ENCODE results near the gene RAET1E.

RAET1E gene

GRCh38 chr6:149888659-149889058 is 9.3 kb downstream of the RAET1E start:
- no peak for TF ChIP-seq CTCF (conservative IDR thresholded peaks at IDR 0.05)
- H3K27ac ChIP-seq, result no peak overlapping the region

GRCh38 chr6:149888093-149888492 is 9.8 kb downstream of the RAET1E start:
- no peak for TF ChIP-seq CTCF (conservative IDR thresholded peaks at IDR 0.05)
- no peak overlapping the region for H3K27ac ChIP-seq

- TF ChIP-seq CTCF (conservative IDR thresholded peaks at IDR 0.05), result no peak
- H3K27ac ChIP-seq, result no peak overlapping the region
Observed at GRCh38 chr6:149887343-149887742, 10.6 kb downstream of the RAET1E start.

GRCh38 chr6:149885888-149886287 is 12.0 kb downstream of the RAET1E start:
- no peak overlapping the region for H3K27ac ChIP-seq
- no peak for TF ChIP-seq CTCF (conservative IDR thresholded peaks at IDR 0.05)

GRCh38 chr6:149884617-149885016 is 13.3 kb downstream of the RAET1E start:
- no peak for TF ChIP-seq CTCF (conservative IDR thresholded peaks at IDR 0.05)
- no peak overlapping the region for H3K27ac ChIP-seq

- no peak overlapping the region for H3K27ac ChIP-seq
- TF ChIP-seq CTCF (conservative IDR thresholded peaks at IDR 0.05), result no peak
Observed at GRCh38 chr6:149884215-149884614, 13.7 kb downstream of the RAET1E start.

- no peak overlapping the region for H3K27ac ChIP-seq
- TF ChIP-seq CTCF (conservative IDR thresholded peaks at IDR 0.05), result no peak
Observed at GRCh38 chr6:149881860-149882259, 16.1 kb downstream of the RAET1E start.

Data from VCaP (cell line).